ENCODE data around the gene G6PC2.
A peak's percentile ranks its signal among the peaks of the same experiment; 100 is the strongest.

Gene G6PC2

DNA sequence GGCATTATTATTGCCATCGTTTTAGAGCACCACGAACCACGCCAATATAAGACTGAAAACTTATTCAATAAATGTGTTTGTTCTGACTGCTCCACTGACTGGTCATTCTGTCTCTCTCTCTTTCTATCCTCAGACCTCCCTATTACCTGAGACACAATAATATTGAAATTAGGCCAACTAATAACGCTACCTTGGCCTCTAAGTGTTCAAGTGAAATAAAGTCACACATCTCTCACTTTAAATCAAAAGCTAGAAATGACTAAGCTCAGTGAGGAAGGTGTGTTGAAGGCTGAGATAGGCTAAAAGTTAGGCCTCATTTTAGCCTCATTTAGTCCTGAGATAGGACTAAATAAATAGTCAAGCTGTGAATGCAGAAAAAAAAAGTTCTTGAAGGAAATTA, 38.8 kb downstream of the G6PC2 start:
- Histone ChIP-seq H3K27me3 (replicated peaks; ENCODE audit: control insufficient read depth, insufficient read depth, low read length) (no peaks in the 10 kb centered on the region), H3K4me3 (replicated peaks; ENCODE audit: low read depth, low read length) (no peak overlapping the region), H3K36me3 (ENCODE audit: control insufficient read depth, insufficient read depth, low read length) (no peaks in the 10 kb centered on the region)
- no peak for DNase-seq (ENCODE audit: extremely low read depth, insufficient read length)
- TF ChIP-seq, protein P1, sequence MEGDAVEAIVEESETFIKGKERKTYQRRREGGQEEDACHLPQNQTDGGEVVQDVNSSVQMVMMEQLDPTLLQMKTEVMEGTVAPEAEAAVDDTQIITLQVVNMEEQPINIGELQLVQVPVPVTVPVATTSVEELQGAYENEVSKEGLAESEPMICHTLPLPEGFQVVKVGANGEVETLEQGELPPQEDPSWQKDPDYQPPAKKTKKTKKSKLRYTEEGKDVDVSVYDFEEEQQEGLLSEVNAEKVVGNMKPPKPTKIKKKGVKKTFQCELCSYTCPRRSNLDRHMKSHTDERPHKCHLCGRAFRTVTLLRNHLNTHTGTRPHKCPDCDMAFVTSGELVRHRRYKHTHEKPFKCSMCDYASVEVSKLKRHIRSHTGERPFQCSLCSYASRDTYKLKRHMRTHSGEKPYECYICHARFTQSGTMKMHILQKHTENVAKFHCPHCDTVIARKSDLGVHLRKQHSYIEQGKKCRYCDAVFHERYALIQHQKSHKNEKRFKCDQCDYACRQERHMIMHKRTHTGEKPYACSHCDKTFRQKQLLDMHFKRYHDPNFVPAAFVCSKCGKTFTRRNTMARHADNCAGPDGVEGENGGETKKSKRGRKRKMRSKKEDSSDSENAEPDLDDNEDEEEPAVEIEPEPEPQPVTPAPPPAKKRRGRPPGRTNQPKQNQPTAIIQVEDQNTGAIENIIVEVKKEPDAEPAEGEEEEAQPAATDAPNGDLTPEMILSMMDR (IDR thresholded peaks at IDR 0.05; ENCODE audit: insufficient read depth, low read length, poor library complexity, severe bottlenecking), result no peak

DNA sequence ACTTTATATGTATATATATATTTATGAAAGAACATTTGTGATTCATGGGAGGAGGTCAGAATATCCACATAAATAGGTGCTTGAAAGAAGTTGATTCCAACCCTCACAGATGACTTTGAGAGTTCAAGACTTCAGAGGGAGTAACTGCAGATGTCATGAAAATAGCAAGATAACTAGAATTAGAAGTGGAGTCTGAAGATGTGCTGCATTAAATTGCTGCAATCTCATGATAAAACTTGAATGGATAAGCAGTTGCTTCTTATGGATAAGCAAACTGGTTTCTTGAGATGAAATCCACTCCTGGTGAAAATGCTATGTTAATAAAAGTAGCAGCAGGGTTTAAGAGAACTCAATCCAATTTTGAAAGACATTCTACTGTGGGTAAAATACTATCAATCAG, 40.2 kb downstream of the G6PC2 start:
- Histone ChIP-seq H3K36me3 (ENCODE audit: control insufficient read depth, insufficient read depth, low read length) (no peaks in the 10 kb centered on the region), H3K4me3 (replicated peaks; ENCODE audit: low read depth, low read length) (no peak overlapping the region), H3K27me3 (replicated peaks; ENCODE audit: control insufficient read depth, insufficient read depth, low read length) (no peaks in the 10 kb centered on the region)
- no peak for DNase-seq (ENCODE audit: extremely low read depth, insufficient read length)
- TF ChIP-seq, protein P1 (IDR thresholded peaks at IDR 0.05; ENCODE audit: insufficient read depth, low read length, poor library complexity, severe bottlenecking), result no peak

DNA sequence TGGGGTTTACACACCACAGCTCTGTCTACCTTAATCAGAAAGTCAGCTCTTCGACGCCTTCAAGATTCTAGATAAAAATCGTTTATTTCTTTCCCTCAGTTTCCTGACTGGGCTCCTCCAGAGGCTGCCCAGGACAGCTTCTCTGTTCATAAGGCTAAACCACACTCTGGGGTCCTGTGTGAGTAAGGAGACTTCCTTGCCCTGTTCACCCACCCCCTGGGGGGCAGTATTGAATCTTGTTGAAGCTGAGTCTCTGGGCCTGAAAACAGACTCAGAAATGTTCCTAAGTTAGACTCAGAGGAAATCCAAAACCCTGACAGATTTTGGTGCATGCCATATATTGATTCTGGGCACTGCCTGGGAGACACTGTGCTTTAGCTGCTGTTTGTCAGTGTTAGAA, 43.0 kb downstream of the G6PC2 start:
- no peak for DNase-seq (ENCODE audit: extremely low read depth, insufficient read length)
- Histone ChIP-seq H3K27me3 (replicated peaks; ENCODE audit: control insufficient read depth, insufficient read depth, low read length) (no peaks in the 10 kb centered on the region), H3K36me3 (ENCODE audit: control insufficient read depth, insufficient read depth, low read length) (no peaks in the 10 kb centered on the region), H3K4me3 (replicated peaks; ENCODE audit: low read depth, low read length) (no peak overlapping the region)
- TF ChIP-seq, protein P1 (IDR thresholded peaks at IDR 0.05; ENCODE audit: insufficient read depth, low read length, poor library complexity, severe bottlenecking), result no peak

DNA sequence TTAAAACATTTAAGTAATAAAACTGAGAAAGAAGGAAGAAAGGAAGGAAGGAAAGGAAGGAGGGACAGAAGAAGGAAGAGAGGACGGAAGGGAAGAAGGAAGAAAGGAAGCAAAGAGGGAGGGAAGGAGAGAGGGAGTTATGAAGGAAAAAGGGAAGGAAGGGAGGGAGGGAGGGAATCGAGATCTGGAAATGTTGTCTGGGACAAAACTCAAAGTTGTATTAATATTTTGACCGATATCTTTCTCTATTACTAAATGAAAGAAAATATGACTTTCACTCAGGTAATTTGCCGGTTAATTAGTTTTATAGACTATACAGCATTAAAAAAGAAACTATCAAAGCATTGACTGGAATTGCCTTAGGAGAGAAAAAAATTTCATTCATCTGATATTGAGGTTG, 44.4 kb downstream of the G6PC2 start:
- no peaks in the 10 kb centered on the region for H3K36me3 ChIP-seq (ENCODE audit: control insufficient read depth, insufficient read depth, low read length)
- H3K27me3 ChIP-seq (replicated peaks; ENCODE audit: control insufficient read depth, insufficient read depth, low read length), result no peaks in the 10 kb centered on the region
- no peak overlapping the region for H3K4me3 ChIP-seq (replicated peaks; ENCODE audit: low read depth, low read length)
- DNase-seq (ENCODE audit: extremely low read depth, insufficient read length), result no peak
- TF ChIP-seq, protein P1 (IDR thresholded peaks at IDR 0.05; ENCODE audit: insufficient read depth, low read length, poor library complexity, severe bottlenecking), result no peak

DNA sequence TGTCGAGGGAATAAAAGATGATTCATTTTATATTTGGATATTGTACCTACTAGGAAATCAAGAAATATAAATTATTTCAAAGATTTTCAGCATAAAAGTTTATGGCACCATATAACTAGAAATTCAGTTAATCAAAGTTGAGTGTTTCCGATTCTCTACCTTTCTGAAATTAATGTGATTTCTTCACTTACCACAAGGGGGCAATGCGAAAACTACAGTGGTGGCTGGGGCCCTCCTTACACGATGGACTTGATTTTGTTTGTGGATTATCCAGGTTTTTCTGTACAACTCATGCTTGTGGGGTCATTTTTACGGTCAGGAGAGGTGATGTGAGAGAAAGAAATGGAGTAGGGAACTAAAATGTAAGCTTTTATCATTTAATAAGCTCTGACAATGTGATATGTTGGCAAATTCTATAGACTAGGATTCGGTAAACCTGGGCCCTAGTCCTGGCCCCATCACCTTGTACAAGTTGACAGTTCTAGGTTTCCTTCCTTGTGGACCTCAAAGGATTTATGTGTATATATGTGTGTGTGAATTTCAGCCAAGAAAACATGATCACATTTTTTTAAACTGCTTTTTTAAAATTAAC, 47.6 kb downstream of the G6PC2 start:
- no peaks in the 10 kb centered on the region for H3K36me3 ChIP-seq (ENCODE audit: control insufficient read depth, insufficient read depth, low read length)
- TF ChIP-seq, protein P1 (IDR thresholded peaks at IDR 0.05; ENCODE audit: insufficient read depth, low read length, poor library complexity, severe bottlenecking), result peak; percentile 72
- DNase-seq (ENCODE audit: extremely low read depth, insufficient read length), result no peak
- H3K27me3 ChIP-seq (replicated peaks; ENCODE audit: control insufficient read depth, insufficient read depth, low read length), result no peaks in the 10 kb centered on the region
- no peak overlapping the region for H3K4me3 ChIP-seq (replicated peaks; ENCODE audit: low read depth, low read length)

DNA sequence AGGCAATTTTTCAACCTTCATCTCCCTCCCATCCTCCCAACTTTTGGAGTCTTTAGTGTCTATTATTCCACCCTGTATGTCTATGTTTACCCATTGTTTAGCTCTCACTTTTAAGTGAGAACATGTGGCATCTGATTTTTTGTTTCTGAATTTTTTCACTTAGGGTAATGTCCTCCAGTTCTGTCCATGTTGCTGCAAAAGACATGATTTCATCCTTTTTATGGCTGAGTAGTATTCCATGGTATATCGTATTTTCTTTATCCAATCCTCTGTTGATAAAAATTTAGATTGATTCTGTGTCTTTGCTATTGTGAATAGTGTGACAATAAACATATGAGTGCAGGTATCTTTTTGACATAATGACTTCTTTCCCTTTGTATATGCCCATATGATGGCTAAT, 48.2 kb downstream of the G6PC2 start:
- TF ChIP-seq, protein P1 (IDR thresholded peaks at IDR 0.05; ENCODE audit: insufficient read depth, low read length, poor library complexity, severe bottlenecking), result no peak

More for the DNA sequence above, 48.2 kb downstream of the G6PC2 start:
- Histone ChIP-seq H3K27me3 (replicated peaks; ENCODE audit: control insufficient read depth, insufficient read depth, low read length) (no peaks in the 10 kb centered on the region), H3K4me3 (replicated peaks; ENCODE audit: low read depth, low read length) (no peak overlapping the region), H3K36me3 (ENCODE audit: control insufficient read depth, insufficient read depth, low read length) (no peaks in the 10 kb centered on the region)
- no peak for DNase-seq (ENCODE audit: extremely low read depth, insufficient read length)
